ENCODE data around the gene VSTM5. TPM values are rescaled to one million over a fixed set of nuclear protein-coding genes. Genes with fewer than 3 reads are reported as not detected.

The VSTM5 gene
- total and polyA plus RNA-seq, 2 of the 8 experiments (the other 6 are each of a cell fraction or from before 2014, with no cell fraction given) = 0.22 to 0.70 TPM

- no peak for TF ChIP-seq CTBP2 (IDR thresholded peaks at IDR 0.05; ENCODE audit: borderline replicate concordance, insufficient read depth, insufficient read length, low read length)
Measured at GRCh38 chr11:93820847-93821246, 29.6 kb downstream of the VSTM5 start (continued).
